NCI-H2196 (cell line): Measurements from ENCODE around the gene ST6GALNAC3.

ENCODE experiments used
- DNase-seq: peaks from one replicate; lab custom pipeline; 2025; ENCODE audit not compliant: unreplicated experiment; lab: John Stamatoyannopoulos, UW

Gene ST6GALNAC3

DNA sequence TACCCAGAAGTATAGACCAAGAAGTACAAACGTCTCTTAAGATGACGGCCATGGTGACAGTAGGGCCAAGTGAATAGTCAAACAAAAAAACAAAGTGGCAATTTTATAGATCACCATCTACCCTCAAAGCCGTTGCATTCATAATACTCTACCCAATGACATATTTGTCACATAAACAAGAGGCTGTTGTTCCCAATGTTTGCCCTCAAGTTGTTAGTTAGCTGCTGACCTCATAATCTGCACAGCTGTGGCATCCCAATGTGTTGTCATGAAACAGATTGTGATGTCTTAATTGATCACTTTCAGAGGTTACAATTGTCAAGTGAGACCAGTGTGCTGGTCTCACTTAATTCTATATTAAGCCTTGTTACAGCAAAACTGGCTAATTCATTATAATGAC, 333.8 kb downstream of the ST6GALNAC3 start:
- DNase-seq, result no peak

DNA sequence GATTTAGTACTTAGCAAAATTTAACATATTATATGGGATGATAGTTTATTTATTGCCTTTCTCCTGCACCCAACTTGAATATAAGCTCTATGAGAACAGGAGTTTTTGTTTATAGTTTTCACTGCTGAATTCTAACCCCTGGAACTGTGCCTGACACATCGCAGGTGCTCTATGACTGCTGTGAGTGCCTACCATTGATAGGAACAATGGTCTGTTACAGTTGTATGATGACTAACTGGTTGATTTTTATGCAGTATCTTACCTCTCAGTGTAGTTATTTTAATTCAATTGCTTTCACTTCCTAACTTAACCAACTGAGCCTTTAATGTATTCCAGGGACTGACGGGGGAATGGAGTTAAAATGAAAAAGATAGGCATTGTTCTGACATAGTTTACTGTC, 336.0 kb downstream of the ST6GALNAC3 start:
- DNase-seq, result no peak

- no peak for DNase-seq
These were observed 344.0 kb downstream of the ST6GALNAC3 start for GRCh38 chr1:76418531-76418930.

GRCh38 chr1:76419603-76420002, 345.1 kb downstream of the ST6GALNAC3 start:
- DNase-seq, result no peak

- DNase-seq, result no peak
These were observed 350.9 kb downstream of the ST6GALNAC3 start for GRCh38 chr1:76425201-76426145.

GRCh38 chr1:76426606-76427005, 352.1 kb downstream of the ST6GALNAC3 start:
- no peak for DNase-seq

DNA sequence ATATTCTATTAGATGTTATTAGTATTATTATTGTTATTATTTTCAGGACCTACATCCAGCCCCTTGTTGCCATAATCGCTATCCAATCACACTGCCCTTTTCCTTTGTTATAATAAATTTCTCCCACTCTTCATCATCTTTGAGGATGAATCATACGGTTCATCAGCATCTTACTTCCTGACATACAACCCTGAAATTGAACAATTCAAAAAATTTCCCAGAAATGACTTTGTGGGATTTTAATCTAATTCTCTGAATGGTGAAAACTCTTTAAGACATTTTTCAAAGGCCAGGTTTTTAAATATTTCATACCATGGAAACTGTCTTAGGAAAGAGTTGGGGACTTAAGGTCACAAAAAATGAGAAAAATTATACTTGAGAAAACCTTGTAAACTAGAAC, 353.5 kb downstream of the ST6GALNAC3 start:
- DNase-seq, result no peak

DNA sequence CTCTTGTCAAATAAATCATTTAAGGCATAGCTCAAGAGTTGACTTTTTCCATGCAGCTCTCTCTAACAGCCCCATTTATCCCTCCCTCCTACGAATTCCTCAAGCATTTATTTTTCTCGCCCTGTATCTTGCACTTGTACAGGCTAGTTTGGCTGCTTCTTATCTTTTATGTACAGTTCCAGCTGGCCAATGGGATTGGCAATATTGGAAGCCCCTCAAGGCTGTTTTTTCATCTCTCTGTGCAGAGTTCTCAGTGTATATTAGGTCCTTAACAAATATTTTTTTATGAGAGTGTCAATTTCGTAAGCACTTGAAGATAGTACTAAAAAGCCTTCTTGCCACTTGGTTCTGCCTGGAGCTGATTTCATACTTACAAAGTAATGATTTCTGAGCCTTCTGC, 356.0 kb downstream of the ST6GALNAC3 start:
- no peak for DNase-seq

DNA sequence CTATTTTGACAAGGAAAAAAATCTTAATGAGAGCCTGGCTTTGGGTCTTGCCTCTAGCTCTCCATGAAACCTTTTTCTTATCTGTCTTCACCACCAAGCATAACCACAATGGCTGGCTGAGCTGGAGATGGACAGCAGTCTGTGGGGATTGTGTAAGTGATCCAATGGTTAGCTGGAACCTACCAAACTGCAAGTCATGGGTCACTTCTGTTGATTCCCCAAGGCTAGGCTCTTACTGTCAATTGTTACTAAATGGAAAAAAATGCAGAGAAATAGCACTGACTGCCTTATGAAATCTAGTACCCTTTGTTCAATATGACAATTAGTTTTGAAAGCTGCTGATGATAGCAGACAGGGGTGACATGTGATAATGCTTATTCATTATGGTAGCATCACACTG, 359.0 kb downstream of the ST6GALNAC3 start:
- DNase-seq, result no peak

DNA sequence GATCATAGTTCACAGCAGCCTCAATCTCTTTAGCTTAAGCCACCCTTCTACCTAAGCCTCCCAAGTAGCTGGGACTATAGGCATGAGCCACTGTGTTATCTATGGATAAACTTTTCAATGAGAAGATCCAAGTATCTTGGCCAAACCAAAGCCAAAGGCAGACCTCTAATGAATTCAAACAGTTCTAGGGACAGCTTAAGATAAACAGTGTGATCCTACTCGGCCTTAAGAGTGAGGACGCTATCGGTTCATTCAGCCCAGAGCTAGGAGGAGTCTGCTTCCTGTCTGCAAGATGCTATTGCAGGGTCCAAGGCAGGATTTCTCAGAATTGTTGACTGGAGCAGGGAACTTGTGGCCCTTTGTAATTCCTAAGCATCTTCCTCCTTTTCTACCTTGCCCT, 368.7 kb downstream of the ST6GALNAC3 start:
- DNase-seq, result no peak

GRCh38 chr1:76444773-76445172, 370.2 kb downstream of the ST6GALNAC3 start:
- DNase-seq, result no peak

- DNase-seq, result no peak
These were observed 375.7 kb downstream of the ST6GALNAC3 start for GRCh38 chr1:76450229-76450628.

GRCh38 chr1:76463278-76463677, 388.7 kb downstream of the ST6GALNAC3 start:
- no peak for DNase-seq

DNA sequence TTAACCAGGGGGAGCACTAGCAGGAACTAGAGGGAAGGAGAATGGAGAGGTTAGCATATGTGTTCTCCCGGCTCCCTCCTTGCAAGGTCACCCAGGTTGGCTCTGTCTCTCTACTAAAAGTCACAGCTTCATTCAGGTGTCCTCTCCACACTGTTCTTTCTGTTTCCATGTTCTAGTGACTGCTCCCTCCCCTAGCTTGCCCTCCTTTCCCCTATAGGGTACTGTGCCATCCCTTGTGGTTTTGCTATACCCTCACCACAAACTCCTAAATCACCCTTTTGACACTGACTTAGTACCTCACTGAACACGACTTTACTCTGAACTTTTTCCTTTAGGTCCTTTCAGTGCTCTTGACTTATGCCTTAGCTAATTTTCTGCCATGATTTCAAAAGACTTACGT, 389.3 kb downstream of the ST6GALNAC3 start:
- DNase-seq, result no peak

GRCh38 chr1:76465030-76465429, 390.5 kb downstream of the ST6GALNAC3 start:
- DNase-seq, result no peak

- DNase-seq, result no peak
These were observed 395.6 kb downstream of the ST6GALNAC3 start for GRCh38 chr1:76470166-76470565.

DNA sequence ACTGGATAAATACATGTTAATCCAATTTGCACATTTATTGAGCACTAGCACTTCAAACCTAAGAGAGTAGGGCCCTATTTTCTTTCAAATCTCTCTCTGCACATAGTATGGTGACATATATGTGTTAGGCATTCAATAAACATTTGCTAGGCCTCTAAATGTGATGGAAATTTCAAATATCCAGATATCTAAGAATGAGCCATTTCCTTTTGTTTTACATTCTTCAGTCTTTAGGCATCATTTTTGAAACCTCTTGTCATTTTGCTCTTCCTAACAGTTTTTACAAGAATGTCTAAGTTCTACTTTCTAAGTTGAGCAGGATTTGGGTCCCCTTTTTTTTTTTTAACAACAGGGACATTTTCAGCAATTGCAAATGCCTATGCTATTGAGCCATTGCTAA, 397.0 kb downstream of the ST6GALNAC3 start:
- no peak for DNase-seq

DNA sequence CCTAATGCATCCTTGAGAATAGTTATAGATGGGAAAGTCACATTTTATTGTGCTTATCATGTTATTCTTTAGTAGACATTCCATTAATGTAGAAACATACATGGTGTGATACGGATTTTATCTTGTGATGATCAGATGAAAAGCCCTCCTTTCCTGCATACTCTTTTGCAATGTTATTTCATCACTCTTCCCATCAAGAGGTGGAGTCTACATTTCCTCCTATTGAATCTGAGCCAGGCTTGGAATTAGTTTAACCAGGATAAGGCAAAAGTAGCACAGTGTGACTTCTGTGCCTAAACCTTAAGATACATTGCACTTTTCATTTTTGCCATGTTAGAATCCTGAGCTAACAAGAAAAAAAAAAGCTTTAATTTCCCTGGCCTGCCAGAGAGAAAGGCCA, 399.0 kb downstream of the ST6GALNAC3 start:
- no peak for DNase-seq

DNA sequence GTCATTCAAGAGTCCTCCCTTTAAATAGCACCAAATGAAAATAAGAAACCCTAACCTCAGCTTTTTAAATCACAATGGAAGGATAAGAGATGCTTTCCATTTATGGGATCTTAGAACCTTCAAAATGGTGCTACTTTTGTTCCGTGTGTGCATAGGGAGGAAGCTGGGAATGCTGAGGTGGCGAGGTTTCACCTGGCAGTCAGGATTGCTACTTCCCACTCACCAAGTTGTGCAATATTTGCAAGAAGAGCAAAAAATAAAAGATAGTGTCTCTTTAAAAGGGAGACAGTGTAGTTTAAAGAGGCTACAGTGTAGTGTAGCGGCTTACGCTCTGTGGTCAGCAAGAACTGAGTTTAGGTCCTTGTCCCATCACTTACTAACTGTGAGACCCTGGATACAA, 400.4 kb downstream of the ST6GALNAC3 start:
- no peak for DNase-seq

DNA sequence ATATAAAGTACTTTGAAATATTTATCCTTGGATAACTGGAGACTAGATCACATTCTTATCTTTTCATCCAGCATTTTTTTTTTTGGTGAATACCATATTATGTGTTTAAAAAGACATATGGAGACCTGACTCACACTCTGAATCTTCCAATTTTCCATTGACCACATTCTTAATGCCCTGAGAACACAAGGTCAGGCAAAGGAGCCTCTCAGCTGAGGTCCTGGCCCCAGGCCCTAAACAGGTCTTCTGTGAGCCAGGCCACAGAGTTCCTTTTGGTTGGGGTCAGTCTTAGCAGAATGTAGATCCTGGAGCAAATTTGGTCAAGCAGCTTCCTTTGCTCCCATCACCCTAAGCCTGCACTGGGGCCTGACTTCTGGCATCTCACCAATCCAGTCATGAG, 402.6 kb downstream of the ST6GALNAC3 start:
- DNase-seq, result no peak

- no peak for DNase-seq
These were observed 406.3 kb downstream of the ST6GALNAC3 start for GRCh38 chr1:76480827-76481226.

- no peak for DNase-seq
These were observed 407.1 kb downstream of the ST6GALNAC3 start for GRCh38 chr1:76481672-76482071.

GRCh38 chr1:76482272-76482671, 407.7 kb downstream of the ST6GALNAC3 start:
- no peak for DNase-seq
